K562 (cell line): ENCODE results near the gene SPEF1. TPM values are rescaled to one million over a fixed set of nuclear protein-coding genes. Genes with fewer than 3 reads are reported as not detected.

ENCODE experiments used
- AFF1 ChIP-seq, 2 experiments: fragments of 450-650 bp; IDR thresholded peaks; 2 replicates each; pipeline ENCODE4 v1.6.1; 2018; ENCODE audit warnings: mild to moderate bottlenecking in 2 of 2, low read depth in 1 of 2; ENCODE audit not compliant: partially characterized antibody in 2 of 2
- CHD1 ChIP-seq: fragments of 200-600 bp; sonication (generic); IDR thresholded peaks from one replicate; pipeline ENCODE4 v1.6.1; 2012; ENCODE audit warnings: mild to moderate bottlenecking, moderate library complexity, low read length, inconsistent platforms
- CTCF ChIP-seq, 3 experiments: IDR thresholded peaks in 2 of 3; conservative IDR thresholded peaks in 1 of 3; 2 replicates each; pipeline ENCODE4 v1.5.1; 2011 to 2012; ENCODE audit warnings: low read length in 3 of 3, mild to moderate bottlenecking in 3 of 3, control low read depth in 2 of 3, improper control_type of control experiment in 1 of 3, inconsistent platforms in 1 of 3, low read depth in 1 of 3, mixed read lengths in 1 of 3, moderate library complexity in 1 of 3; ENCODE audit not compliant: insufficient read depth in 2 of 3
- EGR1 ChIP-seq: fragments of 450-650 bp; conservative IDR thresholded peaks from 2 replicates; pipeline ENCODE4 v1.6.1; 2017; ENCODE audit warnings: mild to moderate bottlenecking
- FOXJ2 ChIP-seq: fragments of 200-800 bp; sonication (Bioruptor generic); IDR thresholded peaks from 2 replicates; pipeline ENCODE4 v1.6.1; 2016; ENCODE audit warnings: missing genetic modification characterization, missing compliant biosample characterization
- GTF2B ChIP-seq: IDR thresholded peaks from 2 replicates; pipeline ENCODE4 v1.6.1; 2011; ENCODE audit not compliant: insufficient read length; ENCODE audit errors: extremely low read depth
- HES1 ChIP-seq: fragments of 450-650 bp; IDR thresholded peaks from 2 replicates; pipeline ENCODE4 v1.6.1; 2016; ENCODE audit warnings: low read depth, mild to moderate bottlenecking, moderate library complexity
- HEY1 ChIP-seq: fragments of 250-450 bp; sonication (Bioruptor Pico); IDR thresholded peaks from 2 replicates; pipeline ENCODE4 v1.5.0; 2020; ENCODE audit warnings: mild to moderate bottlenecking, moderate library complexity, borderline replicate concordance
- PHF20 ChIP-seq: fragments of 450-650 bp; IDR thresholded peaks from 2 replicates; pipeline ENCODE4 v1.6.1; 2018; ENCODE audit not compliant: partially characterized antibody
- XRCC3 ChIP-seq: fragments of 450-650 bp; IDR thresholded peaks from 2 replicates; pipeline ENCODE4 v1.6.1; 2017; ENCODE audit warnings: mild to moderate bottlenecking, moderate library complexity
- YY1 ChIP-seq, 3 experiments: IDR thresholded peaks; 2 replicates each; pipeline ENCODE4 v1.6.1; 2011; ENCODE audit warnings: low read length in 2 of 3, mild to moderate bottlenecking in 2 of 3, moderate library complexity in 2 of 3, borderline replicate concordance in 1 of 3, control low read depth in 1 of 3, low read depth in 1 of 3; ENCODE audit not compliant: insufficient read depth in 3 of 3, insufficient replicate concordance in 2 of 3, control insufficient read depth in 1 of 3, insufficient read length in 1 of 3; ENCODE audit errors: extremely low read depth in 1 of 3
- polyA plus RNA-seq, 8 experiments: library from polyadenylated mRNA; depleted of rRNA in 4 of 8; stranded (reverse) in 5 of 8; unstranded in 3 of 8; fragments of >200 nt; fragmentation: Nextera tagmentation in 2 of 8; fragmentation: Illumina TruSeq in 1 of 8; extraction: Ambion mirVana in 2 of 8; extraction: Trizol in 1 of 8; gene quantifications; 2 replicates each; pipeline versions ENCODE4 v1.2.1 to v1.2.3, GENCODE V29; 2011 to 2014; ENCODE audit warnings: inconsistent platforms in 1 of 8, missing spikeins in 1 of 8
- total RNA-seq, 7 experiments: library from RNA; depleted of rRNA in 6 of 7; stranded (reverse); fragments of >200 nt in 6 of 7; fragmentation: Illumina TruSeq in 2 of 7; extraction: Trizol in 2 of 7; gene quantifications; 2 replicates each; pipeline versions ENCODE4 v1.2.1 to v1.2.3, GENCODE V29; 2011 to 2021; ENCODE audit warnings: low replicate concordance in 1 of 7
- TF ChIP-seq, protein P1 (sequence below): fragments of 450-650 bp; IDR thresholded peaks from 2 replicates; pipeline ENCODE4 v1.6.1; 2014; ENCODE audit warnings: low read depth, mild to moderate bottlenecking, moderate library complexity, borderline replicate concordance
- TF ChIP-seq, protein P2 (sequence below): fragments of 450-650 bp; formaldehyde crosslinking; IDR thresholded peaks from 2 replicates; pipeline ENCODE4 v1.4.0; 2022; ENCODE audit warnings: mild to moderate bottlenecking, moderate library complexity
- TF ChIP-seq, protein P3 (sequence below): fragments of 450-650 bp; IDR thresholded peaks from 2 replicates; pipeline ENCODE4 v1.6.1; 2017; ENCODE audit warnings: antibody characterized with exemption

The SPEF1 gene
- total and polyA plus RNA-seq, 9 of the 15 experiments (the other 6 are each of a cell fraction or from before 2014, with no cell fraction given) = not detected

DNA sequence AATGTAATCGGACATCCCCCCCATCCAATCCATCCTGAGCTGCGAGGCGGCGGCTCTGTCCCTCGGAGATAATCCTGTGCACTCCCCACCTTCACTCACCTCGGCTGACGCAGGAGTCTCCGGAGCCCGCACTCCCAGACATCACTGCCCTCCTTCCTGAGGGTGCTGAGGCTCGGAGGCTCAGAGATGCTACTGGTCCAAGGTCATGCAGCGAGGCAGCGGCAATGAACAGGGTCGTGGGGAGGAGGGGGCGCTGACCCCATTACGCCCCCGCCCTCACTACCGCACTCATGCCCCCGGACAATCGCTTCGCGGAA is 14.2 kb downstream of the SPEF1 start (continued):
- TF ChIP-seq AFF1 (IDR thresholded peaks at IDR 0.05; ENCODE audit: low read depth in 1 of 2, partially characterized antibody in 2 of 2) (no peak), GTF2B (no peak), HES1 (no peak), FOXJ2 (no peak), HEY1 (CRISPR knock-in tag) (no peak), YY1 (IDR thresholded peaks at IDR 0.05; ENCODE audit: borderline replicate concordance in 1 of 3, control insufficient read depth in 1 of 3, extremely low read depth in 1 of 3, insufficient read depth in 3 of 3, insufficient read length in 1 of 3, insufficient replicate concordance in 2 of 3, low read depth in 1 of 3, low read length in 2 of 3) (peak in 1 of 3 experiments; percentile 8), EGR1 (peak; percentile 59), PHF20 (no peak), CTCF (IDR thresholded peaks at IDR 0.05 in 2 of 3, conservative IDR thresholded peaks at IDR 0.05 in 1 of 3; ENCODE audit: insufficient read depth in 2 of 3, low read depth in 1 of 3, low read length in 3 of 3) (no peak), CHD1 (no peak), XRCC3 (no peak)
- TF ChIP-seq, protein P1, sequence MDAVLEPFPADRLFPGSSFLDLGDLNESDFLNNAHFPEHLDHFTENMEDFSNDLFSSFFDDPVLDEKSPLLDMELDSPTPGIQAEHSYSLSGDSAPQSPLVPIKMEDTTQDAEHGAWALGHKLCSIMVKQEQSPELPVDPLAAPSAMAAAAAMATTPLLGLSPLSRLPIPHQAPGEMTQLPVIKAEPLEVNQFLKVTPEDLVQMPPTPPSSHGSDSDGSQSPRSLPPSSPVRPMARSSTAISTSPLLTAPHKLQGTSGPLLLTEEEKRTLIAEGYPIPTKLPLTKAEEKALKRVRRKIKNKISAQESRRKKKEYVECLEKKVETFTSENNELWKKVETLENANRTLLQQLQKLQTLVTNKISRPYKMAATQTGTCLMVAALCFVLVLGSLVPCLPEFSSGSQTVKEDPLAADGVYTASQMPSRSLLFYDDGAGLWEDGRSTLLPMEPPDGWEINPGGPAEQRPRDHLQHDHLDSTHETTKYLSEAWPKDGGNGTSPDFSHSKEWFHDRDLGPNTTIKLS = no peak
- TF ChIP-seq, protein P2, sequence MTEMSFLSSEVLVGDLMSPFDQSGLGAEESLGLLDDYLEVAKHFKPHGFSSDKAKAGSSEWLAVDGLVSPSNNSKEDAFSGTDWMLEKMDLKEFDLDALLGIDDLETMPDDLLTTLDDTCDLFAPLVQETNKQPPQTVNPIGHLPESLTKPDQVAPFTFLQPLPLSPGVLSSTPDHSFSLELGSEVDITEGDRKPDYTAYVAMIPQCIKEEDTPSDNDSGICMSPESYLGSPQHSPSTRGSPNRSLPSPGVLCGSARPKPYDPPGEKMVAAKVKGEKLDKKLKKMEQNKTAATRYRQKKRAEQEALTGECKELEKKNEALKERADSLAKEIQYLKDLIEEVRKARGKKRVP (CRISPR knock-in tag) = no peak
- TF ChIP-seq, protein P3, sequence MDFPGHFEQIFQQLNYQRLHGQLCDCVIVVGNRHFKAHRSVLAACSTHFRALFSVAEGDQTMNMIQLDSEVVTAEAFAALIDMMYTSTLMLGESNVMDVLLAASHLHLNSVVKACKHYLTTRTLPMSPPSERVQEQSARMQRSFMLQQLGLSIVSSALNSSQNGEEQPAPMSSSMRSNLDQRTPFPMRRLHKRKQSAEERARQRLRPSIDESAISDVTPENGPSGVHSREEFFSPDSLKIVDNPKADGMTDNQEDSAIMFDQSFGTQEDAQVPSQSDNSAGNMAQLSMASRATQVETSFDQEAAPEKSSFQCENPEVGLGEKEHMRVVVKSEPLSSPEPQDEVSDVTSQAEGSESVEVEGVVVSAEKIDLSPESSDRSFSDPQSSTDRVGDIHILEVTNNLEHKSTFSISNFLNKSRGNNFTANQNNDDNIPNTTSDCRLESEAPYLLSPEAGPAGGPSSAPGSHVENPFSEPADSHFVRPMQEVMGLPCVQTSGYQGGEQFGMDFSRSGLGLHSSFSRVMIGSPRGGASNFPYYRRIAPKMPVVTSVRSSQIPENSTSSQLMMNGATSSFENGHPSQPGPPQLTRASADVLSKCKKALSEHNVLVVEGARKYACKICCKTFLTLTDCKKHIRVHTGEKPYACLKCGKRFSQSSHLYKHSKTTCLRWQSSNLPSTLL = no peak
